ENCODE results near the gene UQCRC1.

UQCRC1 gene

DNA sequence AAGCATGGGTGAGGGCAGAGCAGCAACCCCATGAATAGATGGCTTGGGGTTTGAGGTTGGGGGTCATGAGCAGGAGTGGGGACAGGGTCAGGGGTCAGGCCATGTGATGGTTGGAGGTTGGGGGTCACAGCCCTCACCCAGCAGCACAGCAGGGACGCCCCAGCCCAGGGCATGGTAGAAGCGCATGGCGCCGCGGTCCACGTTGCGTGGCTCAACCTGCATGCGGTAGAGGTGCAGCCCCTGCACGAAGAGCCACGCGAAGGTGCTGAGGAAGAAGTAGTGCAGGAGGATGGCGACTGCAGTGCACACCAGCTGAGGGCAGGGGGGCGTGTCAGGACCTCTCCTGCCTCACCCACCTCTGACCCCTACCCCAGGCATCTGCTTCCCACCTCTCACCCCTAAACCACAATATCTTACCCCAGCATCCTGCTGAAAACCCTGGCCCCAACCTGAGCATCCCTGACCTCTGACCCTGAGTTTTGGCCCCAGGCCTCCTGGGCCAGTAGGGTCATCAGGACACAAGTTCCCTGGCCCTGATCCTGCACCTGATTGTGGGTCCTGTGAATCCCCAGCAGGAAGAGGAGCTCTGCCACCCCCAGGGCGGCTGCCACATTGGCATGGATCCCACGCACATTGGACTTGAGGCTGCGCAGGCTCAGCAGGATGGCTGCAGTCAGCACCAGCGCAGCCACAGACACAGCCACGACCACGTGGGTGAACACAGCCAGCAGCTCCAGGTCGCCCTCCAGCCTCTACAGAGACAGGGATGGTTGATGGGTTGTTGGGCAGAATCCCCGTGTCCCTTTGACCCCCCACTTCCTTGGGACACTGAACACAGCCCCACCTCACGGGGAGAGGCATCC lies 35.7 kb upstream of the UQCRC1 start:
- TF ChIP-seq ZBTB7A (IDR thresholded peaks at IDR 0.05; ENCODE audit: low read depth) (no peak), TAF1 (IDR thresholded peaks at IDR 0.05; ENCODE audit: low read depth) (no peak), TEAD4 (IDR thresholded peaks at IDR 0.05) (no peak), FOXM1 (IDR thresholded peaks at IDR 0.05; ENCODE audit: borderline replicate concordance, low read depth) (no peak), RAD21 (IDR thresholded peaks at IDR 0.05; ENCODE audit: low read depth) (no peak)
- TF ChIP-seq, protein P1, sequence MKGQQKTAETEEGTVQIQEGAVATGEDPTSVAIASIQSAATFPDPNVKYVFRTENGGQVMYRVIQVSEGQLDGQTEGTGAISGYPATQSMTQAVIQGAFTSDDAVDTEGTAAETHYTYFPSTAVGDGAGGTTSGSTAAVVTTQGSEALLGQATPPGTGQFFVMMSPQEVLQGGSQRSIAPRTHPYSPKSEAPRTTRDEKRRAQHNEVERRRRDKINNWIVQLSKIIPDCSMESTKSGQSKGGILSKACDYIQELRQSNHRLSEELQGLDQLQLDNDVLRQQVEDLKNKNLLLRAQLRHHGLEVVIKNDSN (IDR thresholded peaks at IDR 0.05) = no peak
- TF ChIP-seq, protein P2, sequence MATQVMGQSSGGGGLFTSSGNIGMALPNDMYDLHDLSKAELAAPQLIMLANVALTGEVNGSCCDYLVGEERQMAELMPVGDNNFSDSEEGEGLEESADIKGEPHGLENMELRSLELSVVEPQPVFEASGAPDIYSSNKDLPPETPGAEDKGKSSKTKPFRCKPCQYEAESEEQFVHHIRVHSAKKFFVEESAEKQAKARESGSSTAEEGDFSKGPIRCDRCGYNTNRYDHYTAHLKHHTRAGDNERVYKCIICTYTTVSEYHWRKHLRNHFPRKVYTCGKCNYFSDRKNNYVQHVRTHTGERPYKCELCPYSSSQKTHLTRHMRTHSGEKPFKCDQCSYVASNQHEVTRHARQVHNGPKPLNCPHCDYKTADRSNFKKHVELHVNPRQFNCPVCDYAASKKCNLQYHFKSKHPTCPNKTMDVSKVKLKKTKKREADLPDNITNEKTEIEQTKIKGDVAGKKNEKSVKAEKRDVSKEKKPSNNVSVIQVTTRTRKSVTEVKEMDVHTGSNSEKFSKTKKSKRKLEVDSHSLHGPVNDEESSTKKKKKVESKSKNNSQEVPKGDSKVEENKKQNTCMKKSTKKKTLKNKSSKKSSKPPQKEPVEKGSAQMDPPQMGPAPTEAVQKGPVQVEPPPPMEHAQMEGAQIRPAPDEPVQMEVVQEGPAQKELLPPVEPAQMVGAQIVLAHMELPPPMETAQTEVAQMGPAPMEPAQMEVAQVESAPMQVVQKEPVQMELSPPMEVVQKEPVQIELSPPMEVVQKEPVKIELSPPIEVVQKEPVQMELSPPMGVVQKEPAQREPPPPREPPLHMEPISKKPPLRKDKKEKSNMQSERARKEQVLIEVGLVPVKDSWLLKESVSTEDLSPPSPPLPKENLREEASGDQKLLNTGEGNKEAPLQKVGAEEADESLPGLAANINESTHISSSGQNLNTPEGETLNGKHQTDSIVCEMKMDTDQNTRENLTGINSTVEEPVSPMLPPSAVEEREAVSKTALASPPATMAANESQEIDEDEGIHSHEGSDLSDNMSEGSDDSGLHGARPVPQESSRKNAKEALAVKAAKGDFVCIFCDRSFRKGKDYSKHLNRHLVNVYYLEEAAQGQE (IDR thresholded peaks at IDR 0.05; ENCODE audit: low read depth) = no peak

DNA sequence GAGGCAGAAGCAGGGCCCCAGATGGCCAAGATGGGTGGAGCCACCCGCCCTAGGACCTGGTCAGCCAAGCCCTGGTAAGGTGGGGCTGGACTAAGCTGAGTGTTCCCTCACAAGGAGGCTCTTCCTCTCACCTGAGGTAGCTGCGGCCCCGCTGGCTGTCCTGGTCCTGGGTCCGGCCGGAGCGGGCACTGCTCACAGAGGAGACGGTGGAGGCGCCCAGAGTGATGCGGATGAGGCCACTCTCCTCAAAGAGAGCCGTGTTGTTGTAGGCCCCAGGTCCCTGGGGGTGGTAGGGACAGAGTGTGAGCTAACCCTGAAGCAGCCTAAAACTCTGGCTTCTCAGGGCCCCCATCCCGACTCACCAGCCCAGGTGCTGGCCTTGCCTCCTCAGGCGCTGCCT lies 33.2 kb upstream of the UQCRC1 start:
- TF ChIP-seq TEAD4 (IDR thresholded peaks at IDR 0.05) (no peak), TCF12 (IDR thresholded peaks at IDR 0.05; ENCODE audit: low read depth) (no peak), ZBTB7A (IDR thresholded peaks at IDR 0.05; ENCODE audit: low read depth) (no peak), TAF1 (IDR thresholded peaks at IDR 0.05; ENCODE audit: low read depth) (no peak), EGR1 (IDR thresholded peaks at IDR 0.05) (no peak), RAD21 (IDR thresholded peaks at IDR 0.05; ENCODE audit: low read depth) (no peak), CEBPB (IDR thresholded peaks at IDR 0.05) (no peak), NFIC (IDR thresholded peaks at IDR 0.05) (no peak), YY1 (IDR thresholded peaks at IDR 0.05; ENCODE audit: low read depth) (no peak)
- TF ChIP-seq, protein P1 (IDR thresholded peaks at IDR 0.05) = no peak

DNA sequence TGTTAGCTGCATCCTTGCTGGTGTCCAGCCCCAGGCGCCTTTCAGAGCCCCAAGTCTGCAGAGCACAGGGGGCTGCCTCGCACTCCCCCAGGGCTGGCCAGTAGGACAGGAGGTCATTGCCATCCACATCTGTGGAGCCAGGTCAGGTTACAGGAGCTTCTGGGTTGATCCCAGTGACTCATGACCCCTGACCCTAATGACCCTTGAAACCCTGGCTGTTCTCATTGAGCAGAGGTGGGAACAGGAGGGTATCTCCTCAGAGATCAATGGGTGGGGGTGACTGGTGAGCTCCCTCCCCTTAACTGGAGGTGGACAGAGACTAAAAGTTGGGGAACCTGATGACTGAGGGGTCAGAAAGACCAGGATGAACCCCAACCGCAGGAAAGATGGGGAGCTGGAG lies 31.9 kb upstream of the UQCRC1 start:
- no peak for TF ChIP-seq RAD21 (IDR thresholded peaks at IDR 0.05; ENCODE audit: low read depth)
- TF ChIP-seq, protein P1 (IDR thresholded peaks at IDR 0.05) = no peak
- no peak for TF ChIP-seq ZBTB7A (IDR thresholded peaks at IDR 0.05; ENCODE audit: low read depth)
- TF ChIP-seq YY1 (IDR thresholded peaks at IDR 0.05; ENCODE audit: low read depth) = no peak
- no peak for TF ChIP-seq TCF12 (IDR thresholded peaks at IDR 0.05; ENCODE audit: low read depth)
- no peak for TF ChIP-seq TEAD4 (IDR thresholded peaks at IDR 0.05)
- no peak for TF ChIP-seq EP300 (IDR thresholded peaks at IDR 0.05; ENCODE audit: borderline replicate concordance)
- TF ChIP-seq EGR1 (IDR thresholded peaks at IDR 0.05) = no peak
- no peak for TF ChIP-seq CEBPB (IDR thresholded peaks at IDR 0.05)
- TF ChIP-seq, protein P3, sequence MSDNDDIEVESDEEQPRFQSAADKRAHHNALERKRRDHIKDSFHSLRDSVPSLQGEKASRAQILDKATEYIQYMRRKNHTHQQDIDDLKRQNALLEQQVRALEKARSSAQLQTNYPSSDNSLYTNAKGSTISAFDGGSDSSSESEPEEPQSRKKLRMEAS (IDR thresholded peaks at IDR 0.05) = no peak
- TF ChIP-seq, protein P2 (IDR thresholded peaks at IDR 0.05; ENCODE audit: low read depth) = no peak
- no peak for TF ChIP-seq NFIC (IDR thresholded peaks at IDR 0.05)
- no peak for TF ChIP-seq CREB1 (IDR thresholded peaks at IDR 0.05; ENCODE audit: low read depth)
- no peak for TF ChIP-seq FOXM1 (IDR thresholded peaks at IDR 0.05; ENCODE audit: borderline replicate concordance, low read depth)
- TF ChIP-seq TAF1 (IDR thresholded peaks at IDR 0.05; ENCODE audit: low read depth) = no peak

DNA sequence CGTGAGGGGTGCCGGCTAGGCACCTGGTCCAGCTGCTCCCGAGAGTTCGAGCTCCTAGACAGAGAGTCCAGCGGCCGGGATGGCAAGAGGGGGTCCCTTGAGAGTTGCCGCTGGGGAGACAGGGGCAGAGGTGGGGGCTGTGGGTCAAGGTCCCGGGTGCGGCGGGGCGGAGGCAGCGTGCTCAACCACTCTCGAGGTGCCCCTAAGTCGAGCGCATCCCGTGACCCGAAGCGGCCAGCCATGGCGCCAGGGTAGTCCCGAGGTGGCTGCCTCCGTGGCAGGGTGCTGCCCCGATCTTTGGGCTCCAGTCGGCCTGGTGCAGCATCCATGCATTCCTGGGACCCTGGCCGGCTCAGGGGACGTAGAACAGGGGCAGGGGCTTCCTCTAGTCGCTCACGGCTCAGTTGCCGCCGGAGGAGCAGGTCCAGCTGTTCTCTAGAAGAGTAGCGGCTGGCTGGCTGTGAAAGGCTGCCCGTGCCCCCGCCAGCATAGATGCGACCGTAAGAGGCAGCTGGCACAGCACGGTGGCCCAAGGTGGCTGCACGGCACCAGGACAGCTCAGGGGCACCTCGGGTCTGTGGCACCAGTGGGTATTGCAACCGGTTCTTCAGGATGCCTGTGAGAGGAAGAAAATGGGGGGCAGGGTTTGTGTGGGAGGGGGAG lies 30.6 kb upstream of the UQCRC1 start:
- TF ChIP-seq, protein P2 (IDR thresholded peaks at IDR 0.05; ENCODE audit: low read depth) = no peak
- TF ChIP-seq FOXM1 (IDR thresholded peaks at IDR 0.05; ENCODE audit: borderline replicate concordance, low read depth) = no peak
- no peak for TF ChIP-seq CREB1 (IDR thresholded peaks at IDR 0.05; ENCODE audit: low read depth)
- TF ChIP-seq TEAD4 (IDR thresholded peaks at IDR 0.05) = no peak
- no peak for TF ChIP-seq EP300 (IDR thresholded peaks at IDR 0.05; ENCODE audit: borderline replicate concordance)

Data from Ishikawa (cell line).